Fibroblast of skin of scalp (primary cell): ENCODE results near the gene MDM2.
A peak's percentile ranks its signal among the peaks of the same experiment; 100 is the strongest.
"Not testable (repeated sequence)": the region's sequence is repeated elsewhere in the genome, so short reads cannot be mapped to it uniquely, and the experiment has no call there.

ENCODE experiments used
- DNase-seq: peaks from one replicate; pipeline ENCODE4 v3.0.0-alpha.2; 2013

MDM2 gene

GRCh38 chr12:68828672-68829068 is 20.7 kb downstream of the MDM2 start:
- no peak for DNase-seq

- no peak for DNase-seq
Measured at GRCh38 chr12:68831272-68831671, 23.3 kb downstream of the MDM2 start.

- peak; percentile 12 for DNase-seq
Measured at GRCh38 chr12:68831751-68832503, 23.9 kb downstream of the MDM2 start.

- DNase-seq = no peak
Measured at GRCh38 chr12:68832504-68832867, 24.5 kb downstream of the MDM2 start.

GRCh38 chr12:68833508-68833907 is 25.5 kb downstream of the MDM2 start:
- no peak for DNase-seq

- DNase-seq = no peak
Measured at GRCh38 chr12:68835333-68835908, 27.4 kb downstream of the MDM2 start.

GRCh38 chr12:68837215-68837614 is 29.2 kb downstream of the MDM2 start:
- DNase-seq = no peak

- DNase-seq = no peak
Measured at GRCh38 chr12:68838046-68838886, 30.3 kb downstream of the MDM2 start.

- DNase-seq = no peak
Measured at GRCh38 chr12:68839183-68840147, 31.5 kb downstream of the MDM2 start.

- not testable (repeated sequence) for DNase-seq
Measured at GRCh38 chr12:68841175-68841574, 33.2 kb downstream of the MDM2 start.

GRCh38 chr12:68841717-68842116 is 33.7 kb downstream of the MDM2 start:
- DNase-seq = no peak

GRCh38 chr12:68842123-68842522 is 34.1 kb downstream of the MDM2 start:
- no peak for DNase-seq

- no peak for DNase-seq
Measured at GRCh38 chr12:68842784-68843567, 35.0 kb downstream of the MDM2 start.

GRCh38 chr12:68844318-68844745 is 36.4 kb downstream of the MDM2 start:
- DNase-seq = no peak

GRCh38 chr12:68844788-68845695 is 37.1 kb downstream of the MDM2 start:
- DNase-seq = no peak

GRCh38 chr12:68846811-68847210 is 38.8 kb downstream of the MDM2 start:
- DNase-seq = no peak

GRCh38 chr12:68850390-68850789 is 42.4 kb downstream of the MDM2 start:
- no peak for DNase-seq

GRCh38 chr12:68851592-68852306 is 43.8 kb downstream of the MDM2 start:
- DNase-seq = no peak

- no peak for DNase-seq
Measured at GRCh38 chr12:68853396-68854077, 45.6 kb downstream of the MDM2 start.
